HG02642 (cell line): Measurements from ENCODE around the gene CENPP.

Source experiments
- ATAC-seq: cut with Tn5 transposase; IDR thresholded peaks from one replicate; pipeline ENCODE4 v1.9.1; 2021; ENCODE audit warnings: mild to moderate bottlenecking; ENCODE audit not compliant: unreplicated experiment, poor library complexity

Gene CENPP

DNA sequence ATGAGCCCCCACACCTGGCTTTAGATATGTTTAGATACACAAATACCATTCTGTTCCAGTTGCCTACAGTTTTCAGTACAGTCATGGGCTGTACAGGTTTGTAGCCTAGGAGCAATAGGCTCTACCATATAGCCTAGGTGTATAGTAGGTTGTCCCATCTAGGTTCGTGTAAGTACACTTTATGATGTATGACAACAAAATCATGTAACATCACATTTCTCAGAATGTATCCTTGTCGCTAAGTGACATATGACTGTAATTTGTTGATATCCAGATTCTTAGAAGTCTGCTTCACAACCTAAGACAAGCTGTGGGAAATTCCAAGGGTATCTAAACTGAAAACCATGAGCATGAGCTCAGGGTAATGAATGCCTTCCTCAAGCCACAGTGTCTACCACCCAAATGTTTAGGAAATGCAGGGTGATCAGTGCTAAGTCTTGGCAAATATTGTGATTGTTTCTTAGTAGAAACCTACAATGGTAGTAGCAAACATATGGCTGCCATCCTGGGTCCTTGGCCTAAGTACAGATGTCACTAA is 201.6 kb downstream of the CENPP start:
- no peak for ATAC-seq

DNA sequence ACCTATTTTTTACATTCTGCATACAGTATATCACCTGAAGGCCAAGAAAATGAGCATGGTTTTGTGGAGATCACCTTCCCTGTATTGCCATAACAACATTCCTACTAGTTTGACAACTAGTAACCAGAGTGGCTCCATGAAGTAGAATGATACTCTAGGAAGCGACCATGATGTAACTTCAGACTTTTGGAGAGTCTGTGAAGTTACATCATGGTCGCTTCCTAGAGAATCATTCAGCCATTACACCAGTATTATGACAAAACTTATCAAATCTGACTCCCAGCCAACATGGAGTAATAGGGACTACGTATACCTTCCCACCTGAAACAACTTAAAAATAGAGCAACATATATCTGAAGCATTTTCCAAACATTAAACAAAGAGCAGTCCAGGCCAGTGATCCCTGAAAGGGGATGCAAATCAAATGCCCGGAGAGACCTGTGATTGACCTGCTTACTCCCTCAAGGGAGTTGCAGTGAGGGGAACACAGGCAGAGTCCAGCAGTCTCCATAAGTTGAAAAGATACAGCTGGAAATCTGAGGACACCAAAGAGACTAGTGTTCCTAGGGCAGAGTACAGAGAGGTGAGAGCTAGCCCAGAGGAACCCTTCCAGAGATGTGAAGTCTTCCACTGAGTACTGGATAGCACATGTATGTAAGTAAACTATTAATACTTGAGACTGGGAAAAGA is 202.2 kb downstream of the CENPP start:
- no peak for ATAC-seq

DNA sequence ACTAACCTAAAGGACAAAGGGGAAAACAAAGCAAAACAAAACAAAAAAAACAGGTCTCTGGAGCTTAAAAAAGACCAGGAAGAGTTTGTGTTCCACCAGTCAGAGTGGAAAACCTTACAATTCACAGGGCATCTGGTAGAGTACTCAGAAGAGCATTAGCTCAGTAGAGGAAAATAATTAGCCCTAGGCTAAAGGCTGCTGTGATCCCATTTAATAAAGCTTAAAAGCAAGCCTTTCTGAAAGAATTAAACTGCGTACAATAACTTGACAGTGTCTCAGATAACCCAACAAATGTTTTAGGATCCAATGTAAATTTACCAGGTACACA is 202.7 kb downstream of the CENPP start:
- ATAC-seq, result no peak

DNA sequence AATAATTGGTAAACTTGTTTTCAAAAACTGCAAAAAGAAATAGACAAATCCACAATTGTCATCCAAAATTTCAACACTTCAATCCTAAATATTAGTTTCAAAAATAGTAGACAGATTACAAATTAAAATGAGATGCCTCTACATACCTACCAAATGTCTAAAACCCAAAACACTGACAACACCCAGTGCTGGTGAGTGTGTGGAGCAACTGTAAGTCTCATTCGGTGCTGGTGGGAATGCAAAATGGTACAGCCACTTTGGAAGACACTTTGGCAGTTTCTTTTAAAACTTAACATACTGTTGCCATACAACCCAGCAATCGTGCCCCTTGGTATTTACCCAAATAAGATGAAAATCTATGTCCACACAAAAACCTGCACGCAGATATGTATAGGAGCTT is 203.4 kb downstream of the CENPP start:
- no peak for ATAC-seq

DNA sequence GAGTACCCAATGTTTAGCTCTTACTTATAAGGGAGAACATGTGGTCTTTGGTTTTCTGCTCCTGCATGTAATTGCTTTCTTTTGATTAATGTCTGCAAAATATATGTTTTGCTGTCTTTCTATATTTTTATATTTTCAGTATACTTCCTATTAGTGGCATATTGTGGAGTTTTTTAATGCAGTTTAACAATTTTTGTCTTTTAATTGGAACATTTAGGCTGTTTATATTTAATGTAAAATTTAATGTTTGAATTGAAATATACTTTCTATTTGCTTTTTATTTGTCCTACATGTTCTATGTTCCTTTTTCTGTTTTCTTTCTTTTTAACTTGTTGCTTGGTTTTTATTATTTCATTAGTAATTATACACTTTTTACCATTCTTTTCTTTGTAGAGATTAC is 205.1 kb downstream of the CENPP start:
- ATAC-seq, result no peak

DNA sequence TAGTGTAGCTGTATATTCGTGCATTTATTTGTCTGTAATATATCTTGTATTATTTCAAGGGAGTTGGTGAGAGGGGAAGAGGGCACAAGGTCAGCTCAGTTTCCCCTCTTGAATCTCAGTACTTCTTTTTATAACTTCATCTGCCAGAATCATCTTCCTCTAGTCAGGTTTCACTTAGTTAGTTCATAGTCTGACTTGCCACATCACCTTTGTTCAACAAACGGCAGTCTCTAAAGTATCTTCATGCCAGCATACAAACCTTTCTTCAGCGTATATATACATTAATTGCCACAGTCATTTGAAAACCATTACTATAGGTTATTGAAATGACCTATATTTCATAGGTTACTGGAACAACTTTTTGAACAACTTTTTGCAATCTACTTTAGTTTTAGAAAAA is 208.5 kb downstream of the CENPP start:
- ATAC-seq, result no peak

DNA sequence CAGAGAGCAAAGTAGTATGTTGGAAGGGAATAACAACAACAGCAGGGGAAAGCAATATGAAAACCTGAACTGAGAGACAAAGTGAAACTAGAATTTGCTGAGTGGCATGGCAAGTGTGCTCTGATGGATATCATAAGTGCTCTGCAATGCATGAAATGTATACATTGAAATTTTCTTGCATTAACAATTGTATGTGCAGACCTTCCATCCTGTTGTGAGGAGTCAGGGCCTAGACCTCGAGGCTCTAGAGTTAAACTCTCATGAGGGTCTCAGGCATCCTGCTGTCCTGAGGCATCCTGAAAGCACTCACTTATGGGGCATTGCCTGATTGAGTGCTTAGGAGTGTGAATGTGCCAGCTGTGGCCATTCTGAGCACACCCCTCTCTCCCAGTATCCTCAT is 208.9 kb downstream of the CENPP start:
- ATAC-seq, result no peak

DNA sequence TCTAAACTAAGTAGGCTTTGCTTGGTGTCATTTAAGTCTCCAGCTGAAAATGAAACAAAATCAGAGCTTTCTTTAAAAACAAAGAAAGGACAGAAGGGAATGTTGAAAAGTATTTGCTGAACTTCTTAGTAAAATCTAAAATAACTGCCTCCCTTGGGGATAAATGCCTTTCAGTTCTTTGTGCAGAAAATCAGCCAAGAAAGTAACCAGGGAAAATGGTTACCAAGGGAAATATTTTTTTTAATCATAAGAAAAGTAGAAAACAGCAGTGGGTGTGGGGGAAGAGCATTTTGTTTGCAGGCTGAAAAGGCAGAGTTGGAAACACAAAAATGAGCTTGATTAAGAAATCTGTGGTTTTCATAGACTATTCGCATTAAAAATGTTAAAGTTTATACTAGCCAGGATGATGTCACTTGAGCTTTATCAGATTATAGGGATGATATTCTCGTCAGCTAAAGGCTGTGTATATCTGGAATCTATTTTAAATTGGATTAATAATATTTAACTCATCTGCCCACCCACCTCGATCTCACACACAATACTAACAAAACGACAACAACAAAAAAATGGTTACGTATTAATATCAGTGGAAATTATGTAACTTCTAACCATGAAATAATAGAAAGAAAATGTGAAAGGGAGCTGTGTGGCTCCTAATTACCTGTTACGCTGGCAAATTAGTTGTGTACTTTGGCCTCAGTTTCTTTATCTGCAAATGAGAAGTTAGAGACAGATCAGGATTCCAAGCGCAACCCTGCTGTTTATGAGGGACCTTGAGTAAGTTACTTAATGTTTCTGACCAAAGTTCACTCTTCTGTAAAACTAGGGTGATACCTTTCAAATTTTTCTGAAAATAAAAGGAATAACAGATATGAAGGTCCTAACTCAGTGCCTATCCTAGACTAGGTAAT is 210.4 kb downstream of the CENPP start, which contains the start of gene ECM2:
ECM2 (minus strand) TSS at position 51 of the 911 bp plus-strand sequence. CDS start 13,124 bp downstream, outside the sequence.
- ATAC-seq, result no peak

DNA sequence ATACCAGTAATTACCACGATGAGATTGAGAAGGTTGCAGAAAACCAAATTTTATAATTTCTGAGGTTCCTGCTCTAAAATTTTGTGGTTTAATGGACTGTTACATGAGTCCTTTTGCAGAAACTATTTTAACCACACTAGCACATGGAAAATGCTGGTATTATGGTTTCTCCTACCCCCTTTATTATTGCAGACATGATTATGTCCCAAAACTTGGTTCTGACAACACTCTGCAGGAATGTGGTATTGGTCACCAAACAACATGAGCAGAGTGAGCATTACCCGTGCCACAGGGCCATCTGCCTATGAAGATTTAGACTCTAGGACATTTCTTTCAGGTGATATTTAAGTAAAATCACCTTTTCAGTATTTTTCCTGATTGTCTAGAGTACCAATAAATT is 212.8 kb downstream of the CENPP start:
- no peak for ATAC-seq

DNA sequence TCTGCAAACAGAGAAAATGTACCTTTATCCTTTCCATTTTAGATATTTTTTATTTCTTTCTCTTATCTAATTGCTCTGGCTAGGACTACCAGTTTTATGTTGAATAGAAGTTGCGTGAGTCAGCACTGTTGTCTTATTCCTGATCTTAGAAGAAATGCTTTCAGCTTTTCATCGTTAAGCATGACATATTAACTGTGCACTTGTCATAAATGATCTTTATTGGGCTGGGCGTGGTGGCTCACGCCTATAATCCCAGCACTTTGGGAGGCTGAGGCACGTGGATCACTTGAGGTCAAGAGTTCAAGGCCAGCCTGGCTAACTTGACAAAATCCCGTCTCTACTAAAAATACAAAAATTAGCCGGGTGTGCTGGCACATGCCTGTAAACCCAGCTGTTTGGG is 218.2 kb downstream of the CENPP start:
- ATAC-seq, result no peak

DNA sequence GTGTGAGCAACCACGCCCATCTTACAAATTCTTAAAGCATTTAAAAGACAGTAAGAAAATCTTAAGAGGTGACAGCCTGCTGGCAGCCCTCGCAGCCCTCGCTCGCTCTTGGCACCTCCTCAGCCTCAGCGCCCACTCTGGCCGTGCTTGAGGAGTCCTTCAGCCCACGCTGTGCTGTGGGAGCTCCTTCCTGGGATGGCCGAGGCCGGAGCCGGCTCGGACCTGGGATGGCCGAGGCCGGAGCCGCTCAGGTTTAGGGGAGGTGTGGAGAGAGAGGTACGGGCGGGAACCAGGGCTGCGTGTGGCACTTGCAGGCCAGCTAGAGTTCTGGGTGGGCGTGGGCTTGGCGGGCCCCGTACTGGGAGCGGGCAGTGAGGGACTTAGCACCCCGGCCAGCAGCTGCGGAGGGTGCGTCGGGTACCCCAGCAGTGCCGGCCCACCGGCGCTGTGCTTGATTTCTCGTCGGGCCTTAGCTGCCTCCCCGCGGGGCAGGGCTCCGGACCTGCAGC is 219.3 kb downstream of the CENPP start:
- no peak for ATAC-seq

DNA sequence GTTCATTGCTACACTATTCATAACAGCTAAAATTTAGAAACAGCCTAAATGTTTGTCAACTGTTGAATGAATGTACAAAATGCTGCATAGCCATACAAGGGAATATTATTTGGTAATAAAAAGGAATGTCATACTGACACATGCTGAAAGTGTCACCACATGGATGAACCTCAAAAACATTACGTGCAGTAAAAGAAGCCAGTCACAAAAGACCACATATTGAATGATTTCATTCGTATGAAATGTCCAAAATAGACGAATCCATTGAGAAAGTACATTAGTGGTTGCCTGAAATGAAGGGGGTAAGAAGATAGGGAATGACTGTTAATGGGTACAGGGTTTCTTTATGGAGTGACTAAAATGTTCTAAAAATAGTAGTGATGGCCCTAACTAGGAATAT is 221.6 kb downstream of the CENPP start:
- no peak for ATAC-seq

DNA sequence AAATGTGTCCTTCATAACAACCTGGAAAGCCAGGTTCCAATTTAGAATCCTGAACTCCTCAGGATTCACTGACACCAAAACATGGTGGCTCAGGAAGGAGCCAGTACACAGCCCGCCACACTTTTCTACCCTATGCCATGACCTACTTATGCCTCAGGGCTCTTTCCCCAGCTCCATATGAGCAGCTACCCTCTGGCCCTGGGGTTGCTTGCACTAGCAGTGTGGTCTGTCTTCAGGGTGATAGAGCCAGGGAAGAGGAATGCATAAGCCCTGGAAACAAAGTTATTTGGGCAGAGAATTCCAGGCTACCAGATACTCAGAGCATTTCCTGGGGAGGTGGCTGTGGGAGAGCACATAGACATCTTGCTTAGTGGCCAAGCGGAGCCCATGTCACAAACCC is 225.0 kb downstream of the CENPP start:
- ATAC-seq, result no peak

DNA sequence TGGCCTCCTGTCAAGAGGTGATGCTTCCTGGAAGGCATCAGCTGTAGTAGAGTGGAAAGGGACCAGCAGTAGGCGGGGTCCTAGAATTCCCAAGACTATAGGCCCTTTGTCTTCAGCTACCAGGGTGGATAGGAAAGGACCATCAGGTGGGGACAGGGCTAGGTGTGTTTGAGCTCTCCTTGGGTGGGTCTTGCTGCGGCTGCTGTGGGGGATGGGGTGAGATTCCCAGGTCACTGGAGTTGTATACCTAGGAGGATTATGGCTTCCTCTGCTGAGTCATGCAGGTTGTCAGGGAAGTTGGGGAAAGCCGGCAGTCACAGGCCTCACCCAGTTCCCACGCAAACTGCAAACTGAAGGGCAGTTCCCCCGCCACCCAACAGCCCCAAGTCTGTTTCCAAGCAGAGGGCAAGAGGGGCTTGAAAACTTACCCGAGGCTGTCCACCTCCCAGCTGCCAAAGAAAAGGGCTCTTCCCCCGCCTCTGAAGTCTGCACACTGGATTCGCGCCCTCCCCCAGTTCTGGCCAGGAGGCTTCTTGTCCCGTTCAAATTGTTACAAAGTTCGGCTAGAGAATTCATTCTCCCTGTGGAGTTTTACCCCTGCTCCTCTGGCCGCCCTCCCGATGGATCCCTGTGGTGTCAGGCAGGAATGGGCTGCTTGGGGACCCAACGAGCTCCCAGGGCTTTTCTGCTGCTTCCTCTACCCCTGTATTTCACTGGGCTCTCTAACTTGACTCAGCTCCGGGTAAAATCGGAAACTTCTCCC is 233.0 kb downstream of the CENPP start:
- no peak for ATAC-seq

DNA sequence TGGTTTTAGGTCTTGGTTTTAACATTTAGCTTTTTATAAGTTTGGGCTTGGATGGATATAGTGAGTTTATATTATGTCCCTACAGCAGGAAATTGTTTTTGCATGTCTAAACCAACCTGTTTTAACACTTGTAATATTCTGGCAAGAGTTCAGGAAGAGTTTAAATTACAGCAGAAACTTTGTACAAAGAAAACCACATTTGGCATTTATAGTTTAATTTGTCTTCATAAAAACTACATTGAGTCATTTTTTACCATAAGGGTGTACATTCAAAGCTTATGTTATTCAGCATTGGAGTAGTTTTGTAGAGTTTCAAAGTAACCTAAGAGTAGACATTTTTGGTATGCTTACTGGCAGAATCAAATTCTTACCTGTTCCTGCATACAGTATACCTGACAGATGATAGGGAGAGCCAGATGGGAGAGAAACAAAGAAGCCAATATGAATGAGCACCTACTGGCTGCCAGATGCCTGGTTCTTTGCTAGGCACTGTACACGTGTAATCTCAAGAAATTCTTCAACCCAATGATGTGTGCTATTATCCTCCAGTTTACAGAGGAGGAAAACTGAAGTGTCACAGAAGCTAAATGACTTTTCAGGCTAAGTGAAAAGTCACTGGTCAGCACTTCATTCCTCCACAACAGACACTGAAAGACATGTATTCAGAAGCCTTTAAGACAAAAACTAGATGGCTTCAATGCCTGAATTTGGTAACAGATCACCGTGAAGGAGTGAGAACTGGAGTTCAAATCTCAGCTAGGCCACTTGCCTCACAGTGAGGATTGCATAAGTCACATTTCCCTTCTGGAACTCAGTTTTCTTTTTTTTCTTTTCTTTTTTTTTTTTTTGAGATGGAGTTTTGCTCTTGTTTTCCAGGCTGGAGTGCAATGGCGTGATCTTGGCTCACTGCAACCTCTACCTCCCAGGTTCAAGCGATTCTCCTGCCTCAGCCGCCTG is 235.9 kb downstream of the CENPP start:
- ATAC-seq, result no peak

DNA sequence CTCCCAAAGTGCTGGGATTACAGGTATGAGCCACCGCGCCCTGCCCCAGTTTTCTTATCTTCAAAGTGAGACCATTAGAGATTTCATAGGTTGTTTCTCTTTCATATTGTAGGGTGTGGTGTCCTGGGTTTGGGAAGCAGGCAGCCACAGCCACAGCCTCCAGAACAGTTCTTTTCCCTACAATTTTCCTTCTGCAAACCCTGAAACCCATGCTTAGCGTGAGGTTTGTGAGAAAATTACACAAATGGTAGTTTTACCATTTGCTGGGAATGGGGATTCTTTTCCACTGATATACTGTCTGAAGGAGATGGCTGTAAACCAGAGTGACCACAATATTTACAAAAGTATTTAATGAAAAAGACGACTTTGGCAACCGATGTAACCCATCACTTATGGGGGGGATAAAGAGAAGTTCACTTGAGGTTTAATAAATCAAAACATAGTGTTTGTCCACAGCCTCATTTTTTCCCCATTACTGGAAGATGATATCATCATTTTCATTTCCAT is 236.8 kb downstream of the CENPP start:
- ATAC-seq, result no peak

DNA sequence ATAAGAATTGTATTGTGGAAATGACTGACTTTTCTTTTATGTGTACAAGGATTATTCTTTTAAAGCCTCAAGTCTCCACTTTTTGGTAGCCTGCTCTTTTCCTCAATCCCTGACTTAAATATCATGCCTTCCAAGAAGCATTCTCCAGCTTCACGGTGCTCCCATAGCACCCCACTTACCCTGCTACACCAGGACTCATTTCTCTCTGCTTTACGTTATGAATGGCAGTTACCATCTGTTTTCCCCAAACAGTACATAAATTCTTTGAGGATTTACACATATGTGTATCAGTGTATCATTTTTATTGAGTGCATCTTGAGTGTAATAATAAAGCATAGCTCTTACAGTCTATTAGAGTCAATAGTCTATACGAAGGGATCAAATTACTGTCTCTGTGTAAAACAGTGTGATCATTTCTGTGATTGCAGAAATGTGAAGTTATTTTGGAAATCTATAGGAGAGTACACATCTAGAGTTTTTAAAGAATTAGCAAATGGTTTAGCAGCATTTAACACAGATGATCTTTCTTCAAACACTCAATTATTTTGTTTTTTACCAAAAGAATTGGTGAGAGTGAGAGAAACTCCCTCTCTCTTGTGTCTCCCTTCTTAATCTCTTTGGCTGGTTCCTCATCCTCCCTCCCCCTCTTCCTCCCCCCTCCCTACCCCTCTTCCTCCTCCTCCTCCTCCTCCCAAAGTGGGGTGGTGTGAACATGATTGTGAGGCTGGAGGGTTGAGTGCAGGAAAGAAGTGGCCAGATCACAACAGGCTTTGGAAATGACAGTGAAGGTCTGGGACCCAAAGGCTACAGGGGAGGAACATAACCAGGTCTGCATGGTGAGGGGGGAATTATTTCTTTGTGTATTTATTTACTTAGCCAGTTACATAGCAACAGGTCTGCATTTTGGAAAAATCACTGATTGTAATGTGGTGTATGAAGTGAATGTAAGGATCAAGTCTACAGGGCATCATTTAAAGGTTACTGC is 237.7 kb downstream of the CENPP start:
- no peak for ATAC-seq

DNA sequence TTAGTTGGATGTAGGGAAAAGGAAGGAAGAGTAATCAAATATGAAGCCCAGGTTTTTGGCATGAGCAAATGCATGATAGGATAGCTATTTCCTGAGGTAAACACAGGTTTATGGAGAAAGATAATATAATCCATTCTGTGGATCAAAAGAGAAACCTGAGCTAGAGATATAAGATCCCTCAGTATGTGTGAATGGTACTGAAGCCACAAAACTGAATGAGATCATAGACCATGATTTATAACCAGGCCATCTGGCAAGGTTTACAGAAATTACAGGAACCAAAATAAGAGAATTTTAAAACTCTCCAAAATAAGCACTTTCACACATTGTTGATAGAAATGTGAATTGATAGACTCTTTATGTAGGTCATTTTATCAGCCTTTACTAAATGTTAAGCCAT is 238.8 kb downstream of the CENPP start:
- ATAC-seq, result no peak
